ENCODE results near the gene PPY. TPM values are rescaled to one million over a fixed set of nuclear protein-coding genes. Genes with fewer than 3 reads are reported as not detected.

The PPY gene
- total and polyA plus RNA-seq, 9 donors = not detected

- Histone ChIP-seq H3K36me3 (no peaks in the 10 kb centered on the region), H3K27me3 (no peaks in the 10 kb centered on the region), H3K27ac (no peak overlapping the region), H3K4me3 (no peak overlapping the region), H3K9me3 (no peaks in the 10 kb centered on the region), H3K4me1 (ENCODE audit: insufficient read depth) (peaks cover 2% of the 10 kb centered on the region)
- no peak for DNase-seq
- intact Hi-C loops (cut with DNase I) = no loop called here
- 70 to 78% (median 71%) methylated on average over 4 of the region's 4 CpGs for WGBS, 3 donors
- no peak for TF ChIP-seq POLR2A (IDR thresholded peaks at IDR 0.05)
- TF ChIP-seq EP300 (IDR thresholded peaks at IDR 0.05) = no peak
- TF ChIP-seq CTCF (IDR thresholded peaks at IDR 0.05) = no peak
Observed at GRCh38 chr17:43979671-43980070, 37.4 kb upstream of the PPY start.

GRCh38 chr17:43979011-43979410, 36.7 kb upstream of the PPY start:
- peaks cover 2% of the 10 kb centered on the region for H3K4me1 ChIP-seq (ENCODE audit: insufficient read depth)
- no peaks in the 10 kb centered on the region for H3K36me3 ChIP-seq
- H3K27me3 ChIP-seq = no peaks in the 10 kb centered on the region
- no peak for TF ChIP-seq EP300 (IDR thresholded peaks at IDR 0.05)
- TF ChIP-seq POLR2A (IDR thresholded peaks at IDR 0.05) = no peak
- no peak for TF ChIP-seq CTCF (IDR thresholded peaks at IDR 0.05)
- WGBS, 3 donors = 71 to 74% (median 73%) methylated on average over 7 of the region's 7 CpGs
- H3K27ac ChIP-seq = no peak overlapping the region
- intact Hi-C loops (cut with DNase I) = no loop called here
- no peaks in the 10 kb centered on the region for H3K9me3 ChIP-seq
- no peak overlapping the region for H3K4me3 ChIP-seq
- no peak for DNase-seq

DNA sequence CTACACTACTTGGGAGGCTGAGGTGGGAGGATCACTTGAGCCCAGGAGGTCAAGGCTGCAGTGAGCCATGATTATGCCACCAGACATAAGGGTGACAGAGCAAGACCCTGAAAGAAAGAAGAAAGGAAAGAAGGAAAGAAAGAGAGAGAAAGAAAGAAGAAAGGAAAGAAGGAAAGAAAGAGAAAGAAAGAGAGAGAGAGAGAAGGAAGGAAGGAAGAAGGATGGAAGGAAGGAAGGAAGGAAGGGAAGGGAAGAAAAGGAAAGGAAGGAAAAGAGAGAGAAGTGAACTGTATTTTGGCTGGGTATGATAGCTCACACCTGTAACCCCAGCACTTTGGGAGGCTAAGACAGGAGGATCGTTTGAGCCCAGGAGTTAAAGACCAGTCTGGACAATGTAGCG, 35.8 kb upstream of the PPY start:
- DNase-seq = no peak
- WGBS, 3 donors = 60 to 75% (median 61%) methylated on average over 2 of the region's 2 CpGs
- Histone ChIP-seq H3K27ac (no peak overlapping the region), H3K4me1 (ENCODE audit: insufficient read depth) (no peaks in the 10 kb centered on the region), H3K9me3 (no peaks in the 10 kb centered on the region), H3K4me3 (no peak overlapping the region), H3K36me3 (no peaks in the 10 kb centered on the region), H3K27me3 (no peaks in the 10 kb centered on the region)
- intact Hi-C loops (cut with DNase I) = no loop called here
- TF ChIP-seq POLR2A (IDR thresholded peaks at IDR 0.05) (no peak), EP300 (IDR thresholded peaks at IDR 0.05) (no peak), CTCF (IDR thresholded peaks at IDR 0.05) (no peak)

DNA sequence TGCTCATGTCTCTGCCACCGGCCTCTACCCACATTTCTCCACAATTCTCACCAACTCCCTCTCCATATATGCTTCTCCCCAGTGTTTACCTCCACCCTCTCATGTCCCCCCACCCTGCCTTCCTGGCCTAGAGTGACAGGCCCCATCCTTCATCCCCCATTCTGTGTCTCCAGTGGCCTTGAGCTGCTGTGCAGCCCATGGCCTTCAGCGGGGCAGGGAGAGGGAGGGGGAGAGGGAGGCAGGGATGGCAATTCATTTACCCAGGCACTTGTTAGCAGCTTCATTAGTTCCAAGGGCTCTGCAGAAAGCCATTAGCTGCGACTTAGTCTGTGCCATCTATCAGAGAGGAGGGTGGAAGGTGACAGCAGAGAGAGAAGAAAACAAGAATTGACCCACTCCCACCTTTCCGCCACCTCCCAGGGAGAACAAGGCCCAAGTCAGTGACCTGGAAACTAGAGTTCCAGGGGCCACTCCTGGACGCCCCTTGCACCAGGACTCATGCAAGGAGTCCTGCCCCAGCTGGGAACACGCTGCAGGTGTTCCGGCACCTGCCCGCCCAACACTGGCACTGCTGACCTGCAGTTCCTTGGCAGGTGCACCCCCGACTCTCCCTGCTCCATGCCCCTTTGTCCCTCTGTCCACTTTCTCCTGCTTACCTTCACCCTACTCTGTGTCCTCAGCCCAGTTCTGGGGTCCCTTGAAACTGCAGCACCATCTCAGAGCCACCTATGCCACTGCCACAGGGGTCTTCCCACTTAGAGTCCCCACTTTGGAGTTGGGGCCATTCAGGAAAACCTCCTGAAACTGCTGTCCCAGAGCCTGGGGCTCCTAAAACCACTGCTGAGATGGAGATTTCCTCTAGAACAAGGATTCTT, 34.9 kb upstream of the PPY start:
- TF ChIP-seq CTCF (IDR thresholded peaks at IDR 0.05) (no peak), EP300 (IDR thresholded peaks at IDR 0.05) (no peak)
- WGBS, 3 donors = 62 to 67% (median 62%) methylated on average over 9 of the region's 9 CpGs
- Histone ChIP-seq H3K4me3 (no peak overlapping the region), H3K36me3 (no peaks in the 10 kb centered on the region), H3K9me3 (no peaks in the 10 kb centered on the region), H3K4me1 (ENCODE audit: insufficient read depth) (no peaks in the 10 kb centered on the region), H3K27me3 (no peaks in the 10 kb centered on the region), H3K27ac (no peak overlapping the region)
- DNase-seq = no peak
- intact Hi-C loops (cut with DNase I) = no loop called here

Data from ovary (tissue), 9 donors.